ENCODE data around the gene CAPRIN1.
A peak's percentile ranks its signal among the peaks of the same experiment; 100 is the strongest.

The CAPRIN1 gene

DNA sequence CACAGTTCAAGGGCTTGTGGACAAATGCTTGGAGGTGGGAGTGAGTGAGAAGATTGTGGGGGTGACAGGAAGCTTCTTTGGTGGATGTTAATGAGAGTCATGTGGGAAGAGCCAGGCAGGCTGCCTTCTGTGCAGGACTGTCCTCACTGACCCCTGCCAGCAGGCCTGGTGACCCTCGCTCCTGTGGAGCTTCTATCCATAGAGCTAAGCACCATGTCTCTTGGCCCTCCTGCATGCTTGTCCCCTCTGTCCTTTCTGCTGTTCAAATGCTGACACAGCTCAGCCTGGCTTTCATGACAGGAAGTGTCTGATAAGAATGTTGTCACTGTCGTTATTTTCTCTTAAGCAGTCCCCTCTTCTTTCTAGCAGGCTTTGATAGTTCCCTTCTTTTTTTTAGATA is 91.5 kb downstream of the CAPRIN1 start:
- no peak for DNase-seq

DNA sequence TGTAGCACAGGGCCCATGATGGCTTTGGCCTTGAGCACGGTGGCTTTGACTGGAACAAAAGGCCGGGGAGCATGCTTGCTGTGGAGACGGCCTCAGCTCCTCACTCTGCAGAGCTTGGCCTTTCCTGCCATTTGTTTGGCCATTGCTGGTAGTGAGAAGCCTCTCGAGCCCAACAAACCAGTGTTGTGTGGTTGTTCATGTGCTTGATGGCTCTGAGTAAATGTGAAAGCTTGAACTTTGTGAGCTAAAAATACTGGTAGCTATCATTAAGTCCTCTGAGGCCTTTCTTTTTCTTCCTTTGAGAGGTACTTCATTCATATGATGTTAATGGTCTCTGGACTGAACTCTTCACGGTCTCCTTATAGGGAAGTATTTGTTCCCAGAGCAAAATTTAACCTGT is 93.5 kb downstream of the CAPRIN1 start:
- no peak for DNase-seq

DNA sequence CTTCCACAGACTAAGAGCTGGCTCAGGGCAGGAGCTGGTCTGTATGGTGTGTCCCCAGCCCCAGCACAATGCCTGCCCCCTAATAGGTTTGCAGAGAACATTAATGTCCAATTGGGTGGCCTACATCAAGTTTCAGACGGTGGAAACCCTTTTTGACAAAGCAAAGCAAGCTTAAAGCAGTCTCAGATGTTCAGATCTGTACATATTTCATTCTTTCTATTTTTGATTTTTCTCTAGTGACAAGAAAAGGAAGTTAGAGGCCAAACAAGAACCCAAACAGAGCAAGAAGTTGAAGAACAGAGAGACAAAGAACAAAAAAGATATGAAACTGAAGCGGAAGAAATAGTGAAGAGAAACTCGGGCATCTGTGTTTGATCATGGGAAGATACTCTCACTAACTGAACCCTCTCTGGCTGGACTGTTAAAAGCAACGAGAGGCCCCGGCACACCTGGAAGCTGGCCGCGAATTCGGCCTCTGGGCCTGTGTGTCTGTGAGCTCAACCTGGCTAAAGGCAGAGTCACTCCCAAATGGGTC is 94.4 kb downstream of the CAPRIN1 start:
- DNase-seq = no peak

DNA sequence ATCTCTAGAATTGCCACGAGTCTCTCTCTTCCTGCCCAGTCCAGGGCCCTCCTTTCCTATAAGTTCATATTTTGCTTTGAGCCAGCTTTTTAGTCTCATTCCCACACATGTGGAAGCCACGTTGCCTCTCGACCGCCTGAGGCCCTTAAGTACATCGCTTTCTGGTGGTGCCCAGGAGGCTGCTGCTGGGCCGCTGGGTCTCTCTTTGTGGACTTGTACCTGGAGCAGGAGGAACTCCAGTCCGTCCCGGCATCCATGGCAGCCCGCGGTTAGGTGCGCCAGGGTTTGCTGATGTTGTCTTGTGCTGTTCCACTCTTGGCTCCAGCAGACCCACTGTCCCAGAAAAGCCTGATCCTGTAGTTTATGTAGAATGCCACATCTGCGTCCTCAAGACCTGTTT is 94.9 kb downstream of the CAPRIN1 start:
- DNase-seq = no peak

DNA sequence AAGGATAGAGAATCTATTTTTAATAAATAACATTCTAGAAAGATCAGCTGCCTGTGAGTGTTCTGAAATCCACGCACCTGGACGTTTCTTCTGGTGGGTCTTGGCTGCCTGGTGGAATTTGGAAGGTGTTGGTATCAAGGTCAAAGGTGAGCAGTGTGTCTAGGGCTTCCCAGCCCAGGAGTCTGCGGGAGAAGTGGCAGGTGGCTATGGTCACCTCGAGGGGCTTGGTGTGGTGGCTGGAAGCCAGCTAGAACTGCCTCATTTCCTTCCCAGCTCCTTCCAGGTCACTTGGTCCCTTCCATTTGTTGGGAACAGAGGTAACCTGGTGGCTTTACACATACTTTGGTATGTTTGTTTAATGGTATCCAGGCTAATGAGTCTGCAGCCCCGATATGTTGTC is 95.3 kb downstream of the CAPRIN1 start:
- no peak for DNase-seq

DNA sequence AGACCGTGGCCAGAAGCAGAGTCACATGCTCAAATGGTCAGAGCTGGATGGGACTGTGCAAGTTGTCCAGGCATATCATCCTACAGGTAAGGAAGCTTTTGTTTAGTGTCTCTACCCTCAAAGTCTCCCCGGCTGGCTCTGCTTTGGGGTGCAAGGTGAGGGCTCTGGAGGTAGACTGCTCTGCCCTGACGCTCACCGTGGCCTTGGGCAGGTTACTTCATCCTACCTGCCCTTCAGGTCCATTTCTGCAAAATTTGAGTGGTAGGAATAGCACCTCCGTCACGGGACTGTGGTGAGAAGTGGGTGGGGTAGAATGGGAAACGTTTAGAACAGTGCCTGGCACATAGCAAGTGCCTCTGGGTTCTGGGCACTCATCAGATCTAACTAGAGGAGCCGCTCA is 96.0 kb downstream of the CAPRIN1 start:
- no peak for DNase-seq

DNA sequence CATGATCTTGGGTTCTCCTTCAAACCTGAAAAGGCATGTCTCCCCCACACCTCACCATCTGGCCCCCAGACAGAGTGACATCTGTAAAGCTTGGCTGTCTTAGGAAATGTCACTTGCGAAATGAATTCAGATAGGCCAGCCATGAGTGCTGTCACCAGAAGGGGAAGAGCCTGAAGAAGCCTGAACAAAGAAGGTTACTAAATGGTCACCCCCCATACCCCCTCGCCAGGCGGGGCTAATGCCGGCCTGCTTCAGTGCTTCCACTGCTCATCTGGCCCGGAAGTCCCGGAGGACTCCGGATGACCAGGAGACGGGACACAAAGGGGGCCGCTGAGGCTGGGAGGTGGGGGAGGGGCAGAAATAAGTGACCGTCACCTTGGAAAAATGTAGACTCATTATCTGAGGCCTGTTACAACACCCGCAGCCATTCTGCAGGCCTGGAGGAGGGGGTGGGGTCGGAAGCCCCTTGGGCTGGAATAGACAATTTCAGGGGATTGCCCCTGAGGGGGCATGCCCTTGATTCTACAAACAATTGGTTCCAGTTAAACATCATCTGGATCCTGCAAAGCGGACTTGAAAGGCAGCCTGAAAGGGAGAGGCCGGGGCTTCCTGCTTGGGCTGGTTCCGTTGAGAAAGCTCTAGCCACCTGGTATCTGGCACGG is 97.1 kb downstream of the CAPRIN1 start:
- no peak for DNase-seq

DNA sequence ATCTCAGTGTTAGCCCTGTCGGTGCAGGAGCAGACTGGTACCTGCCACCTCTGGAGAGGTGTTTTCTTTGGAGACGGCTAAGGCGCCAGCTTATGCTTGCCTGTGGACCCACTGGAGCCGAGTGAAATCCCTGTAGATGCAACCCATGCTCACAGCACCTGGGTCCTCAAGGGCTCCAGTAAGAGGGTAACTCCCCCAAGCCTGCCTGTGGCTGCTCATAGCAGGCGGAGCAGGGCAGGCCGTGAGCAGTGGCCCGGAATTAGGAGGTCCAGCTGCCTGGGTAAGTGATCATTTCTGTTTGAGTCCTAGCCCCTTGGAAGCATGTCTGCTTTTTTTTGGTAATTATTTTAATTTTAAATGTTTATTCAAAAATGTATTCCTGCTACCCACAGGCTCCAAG is 97.7 kb downstream of the CAPRIN1 start:
- DNase-seq = no peak

DNA sequence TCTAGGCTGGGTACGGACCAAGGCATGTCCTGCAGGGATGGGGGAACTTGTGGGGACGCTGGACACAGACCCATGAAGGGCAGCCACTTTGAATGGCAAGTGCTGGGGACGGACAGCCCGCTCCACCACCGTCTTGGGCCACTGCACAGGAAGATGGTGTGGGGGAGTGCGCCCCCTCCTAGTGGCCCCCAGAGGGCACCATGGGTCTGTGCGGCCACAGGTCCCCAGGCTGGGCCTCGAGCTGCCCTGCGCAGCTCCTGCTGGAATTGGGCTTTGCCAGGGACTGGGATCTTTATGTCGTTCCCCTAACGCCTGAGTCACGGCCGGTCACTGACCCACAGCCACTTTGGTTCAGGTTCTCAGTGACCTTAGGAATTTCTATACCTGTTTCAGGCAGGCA is 98.3 kb downstream of the CAPRIN1 start:
- DNase-seq = peak; percentile 12

DNA sequence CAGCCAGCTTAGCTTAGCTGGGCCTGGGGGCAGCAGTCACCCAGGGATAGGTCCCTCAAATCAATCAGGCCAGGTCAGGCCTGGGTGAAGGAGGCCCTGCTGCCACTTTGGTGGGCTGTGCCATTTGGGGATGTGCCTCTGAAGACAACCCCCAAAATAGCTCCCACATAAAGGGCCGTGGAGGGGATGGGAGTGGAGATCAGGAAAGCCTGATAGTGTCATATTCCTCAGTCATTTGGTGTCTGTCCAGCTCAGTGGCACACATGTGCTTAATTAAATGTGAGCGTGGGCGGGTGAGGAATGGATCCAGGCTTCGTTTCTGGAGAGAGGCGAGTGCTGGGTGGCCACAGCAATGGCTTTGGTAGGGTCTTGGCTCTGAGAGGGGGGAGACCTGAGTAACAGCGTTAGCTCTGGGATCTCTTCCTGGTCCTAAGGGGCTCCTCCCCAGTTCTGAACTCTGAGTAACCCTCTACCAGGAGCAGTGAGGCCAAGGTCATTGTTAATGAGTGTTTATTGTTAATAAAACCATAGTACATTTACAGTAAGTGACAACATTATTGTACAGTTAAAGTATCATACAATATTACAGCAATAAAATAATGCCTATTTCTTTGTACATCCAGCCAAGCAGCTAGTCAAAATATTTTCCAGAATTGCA is 99.1 kb downstream of the CAPRIN1 start:
- DNase-seq = peak; percentile 65

Measured in fibroblast of skin of abdomen (primary cell).